ENCODE results near the gene PEX5.

GRCh38 chr12:7242176-7243101, 53.0 kb downstream of the PEX5 start:
- no peak for TF ChIP-seq POLR2A (IDR thresholded peaks at IDR 0.05; ENCODE audit: low read length)
- TF ChIP-seq GATA1 (IDR thresholded peaks at IDR 0.05; ENCODE audit: low read depth, low read length), result peak; percentile 15

Data from erythroblast (primary cell).